A673 (cell line): ENCODE measurements around the gene SST. TPM values are rescaled to one million over a fixed set of nuclear protein-coding genes. Genes with fewer than 3 reads are reported as not detected.

Experiments
- BruUV-seq: library from RNA; stranded (reverse); fragments of 400-500 nt; replicated peaks from 2 replicates; lab custom pipeline; 2021; lab: Mats Ljungman, UMichigan
- CTCF ChIA-PET: fragments of 300-600 bp; sonication (Branson Sonifier 250); formaldehyde crosslinking; loops from one replicate; lab custom pipeline; 2022; ENCODE audit warnings: antibody characterized with exemption; lab: Charles Lee
- POLR2A ChIA-PET: fragments of 300-600 bp; sonication (Branson Sonifier 250); formaldehyde crosslinking; loops from one replicate; lab custom pipeline; 2022; ENCODE audit warnings: antibody characterized with exemption; ENCODE audit not compliant: low non-redundant PET; lab: Charles Lee
- DNase-seq: peaks from one replicate; pipeline ENCODE4 v3.0.0-alpha.2; 2015; ENCODE audit warnings: low spot score
- H3K27ac ChIP-seq: fragments of 200-600 bp; sonication (generic); 2 replicates; pipeline ENCODE4 v1.5.1; 2016; ENCODE audit warnings: mixed run types, low read depth, mild to moderate bottlenecking, mixed read lengths, antibody characterized with exemption, low read length; ENCODE audit not compliant: poor library complexity, severe bottlenecking
- H3K27me3 ChIP-seq: fragments of 200-600 bp; sonication (generic); replicated peaks from 2 replicates; pipeline ENCODE4 v1.6.1; 2017; ENCODE audit warnings: mixed run types, low read depth, mild to moderate bottlenecking, mixed read lengths, antibody characterized with exemption, low read length; ENCODE audit not compliant: insufficient read depth, poor library complexity
- H3K36me3 ChIP-seq: fragments of 200-600 bp; sonication (generic); 2 replicates; pipeline ENCODE4 v1.6.1; 2016; ENCODE audit warnings: mixed run types, mild to moderate bottlenecking, mixed read lengths, antibody characterized with exemption, low read length; ENCODE audit not compliant: insufficient read depth, poor library complexity, severe bottlenecking
- H3K4me1 ChIP-seq: fragments of 200-600 bp; sonication (generic); 2 replicates; pipeline ENCODE4 v1.6.1; 2017; ENCODE audit warnings: mixed run types, mild to moderate bottlenecking, mixed read lengths, antibody characterized with exemption, low read length; ENCODE audit not compliant: insufficient read depth, poor library complexity, severe bottlenecking
- H3K4me3 ChIP-seq: fragments of 200-600 bp; sonication (generic); 2 replicates; pipeline ENCODE4 v1.5.1; 2016; ENCODE audit warnings: low read depth, mixed run types, mild to moderate bottlenecking, mixed read lengths, low read length; ENCODE audit not compliant: poor library complexity, severe bottlenecking
- H3K9me3 ChIP-seq: fragments of 200-600 bp; sonication (generic); 2 replicates; pipeline ENCODE4 v1.6.1; 2016; ENCODE audit warnings: mixed run types, low read depth, mild to moderate bottlenecking, mixed read lengths, antibody characterized with exemption, low read length; ENCODE audit not compliant: poor library complexity, severe bottlenecking
- CTCF ChIP-seq: fragments of 300-800, 200-600 bp; sonication (generic); conservative IDR thresholded peaks from 2 replicates; pipeline ENCODE4 v1.5.1; 2017; ENCODE audit warnings: low read depth, mild to moderate bottlenecking, antibody characterized with exemption, low read length, moderate library complexity, mixed read lengths
- EZH2 ChIP-seq: fragments of 200-600 bp; sonication (generic); IDR thresholded peaks from 2 replicates; pipeline ENCODE4 v1.6.1; 2017; ENCODE audit warnings: borderline replicate concordance, low read depth, mild to moderate bottlenecking, mixed read lengths, antibody characterized with exemption, low read length; ENCODE audit not compliant: poor library complexity, severe bottlenecking
- intact Hi-C: fragments of 100-400 bp; cut with micrococcal nuclease; formaldehyde crosslinking; loops from one replicate; pipeline ENCODE4 v1.10.0; 2022; ENCODE audit not compliant: unreplicated experiment
- total RNA-seq: library from RNA; stranded (reverse); gene quantifications from 2 replicates; pipeline ENCODE4 v1.2.3, GENCODE V29; 2021

The SST gene
- total RNA-seq, 1 experiment from 2014 or later, result not detected

GRCh38 chr3:187626581-187626980 is 43.6 kb downstream of the SST start:
- H3K4me3 ChIP-seq, result no peak overlapping the region
- CTCF ChIA-PET, result no interaction called here
- H3K27me3 ChIP-seq, result peaks cover 25% of the 10 kb centered on the region
- H3K4me1 ChIP-seq, result no peaks in the 10 kb centered on the region
- BruUV-seq, result no TSS peak
- POLR2A ChIA-PET, result no interaction called here
- H3K9me3 ChIP-seq, result no peaks in the 10 kb centered on the region
- no peak for DNase-seq
- no peak for TF ChIP-seq EZH2
- TF ChIP-seq CTCF, result no peak
- intact Hi-C loops, result no loop called here
- no peaks in the 10 kb centered on the region for H3K36me3 ChIP-seq
- H3K27ac ChIP-seq, result no peak overlapping the region

GRCh38 chr3:187624588-187624987 is 45.6 kb downstream of the SST start:
- intact Hi-C loops, result no loop called here
- CTCF ChIA-PET, result no interaction called here

GRCh38 chr3:187623285-187623814 is 46.8 kb downstream of the SST start:
- no peaks in the 10 kb centered on the region for H3K4me1 ChIP-seq
- TF ChIP-seq EZH2 (no peak), CTCF (no peak)
- H3K4me3 ChIP-seq, result no peak overlapping the region
- H3K27me3 ChIP-seq, result peaks cover 21% of the 10 kb centered on the region
- DNase-seq, result no peak
- H3K36me3 ChIP-seq, result no peaks in the 10 kb centered on the region
- no TSS peak for BruUV-seq
- no peaks in the 10 kb centered on the region for H3K9me3 ChIP-seq
- intact Hi-C loops, result no loop called here
- ChIA-PET CTCF (no interaction called here), POLR2A (no interaction called here)
- no peak overlapping the region for H3K27ac ChIP-seq

More at GRCh38 chr3:187624588-187624987, 45.6 kb downstream of the SST start:
- POLR2A ChIA-PET, result no interaction called here
- no peak for DNase-seq
- no TSS peak for BruUV-seq
- H3K27ac ChIP-seq, result no peak overlapping the region
- no peak overlapping the region for H3K4me3 ChIP-seq
- H3K9me3 ChIP-seq, result no peaks in the 10 kb centered on the region
- TF ChIP-seq CTCF, result no peak
- TF ChIP-seq EZH2, result no peak
- peaks cover 21% of the 10 kb centered on the region for H3K27me3 ChIP-seq
- no peaks in the 10 kb centered on the region for H3K36me3 ChIP-seq
- no peaks in the 10 kb centered on the region for H3K4me1 ChIP-seq
